T follicular helper cell (primary cell): ENCODE results near the gene OR2S2.
A peak's percentile ranks its signal among the peaks of the same experiment; 100 is the strongest.
"Not testable (repeated sequence)": the region's sequence is repeated elsewhere in the genome, so short reads cannot be mapped to it uniquely, and the experiment has no call there.

Source experiments
- DNase-seq: peaks from one replicate; pipeline ENCODE4 v3.0.0-alpha.2; 2020; ENCODE audit warnings: low read depth

OR2S2 gene

GRCh38 chr9:35933550-35934067, 24.3 kb downstream of the OR2S2 start:
- no peak for DNase-seq

GRCh38 chr9:35932735-35933134, 25.2 kb downstream of the OR2S2 start:
- DNase-seq: no peak

GRCh38 chr9:35930989-35931388, 27.0 kb downstream of the OR2S2 start:
- DNase-seq: no peak

- DNase-seq: no peak
Measured at GRCh38 chr9:35930521-35930920, 27.4 kb downstream of the OR2S2 start.

- no peak for DNase-seq
Measured at GRCh38 chr9:35929453-35929718, 28.6 kb downstream of the OR2S2 start.

GRCh38 chr9:35928591-35929452, 29.1 kb downstream of the OR2S2 start:
- DNase-seq: no peak

GRCh38 chr9:35923927-35924763, 33.8 kb downstream of the OR2S2 start:
- DNase-seq: no peak

- DNase-seq: no peak
Measured at GRCh38 chr9:35923598-35923926, 34.4 kb downstream of the OR2S2 start.

- DNase-seq: no peak
Measured at GRCh38 chr9:35920051-35920620, 37.8 kb downstream of the OR2S2 start.

GRCh38 chr9:35919212-35920008, 38.5 kb downstream of the OR2S2 start:
- no peak for DNase-seq

GRCh38 chr9:35918780-35919179, 39.2 kb downstream of the OR2S2 start:
- no peak for DNase-seq

- no peak for DNase-seq
Measured at GRCh38 chr9:35917261-35917660, 40.7 kb downstream of the OR2S2 start.

GRCh38 chr9:35915681-35916294, 42.2 kb downstream of the OR2S2 start:
- DNase-seq: no peak

- DNase-seq: peak; percentile 8
Measured at GRCh38 chr9:35914301-35914807, 43.6 kb downstream of the OR2S2 start.

GRCh38 chr9:35913429-35913828, 44.5 kb downstream of the OR2S2 start:
- not testable (repeated sequence) for DNase-seq

GRCh38 chr9:35912791-35913400, 45.1 kb downstream of the OR2S2 start:
- DNase-seq: no peak

GRCh38 chr9:35911690-35912089, 46.3 kb downstream of the OR2S2 start:
- DNase-seq: no peak

GRCh38 chr9:35910613-35911359, 47.2 kb downstream of the OR2S2 start:
- peak; percentile 25 for DNase-seq

- DNase-seq: no peak
Measured at GRCh38 chr9:35909687-35910612, 48.0 kb downstream of the OR2S2 start.
